Upper lobe of left lung (tissue), 6 donors: ENCODE data around the gene GRIK4. TPM values are rescaled to one million over a fixed set of nuclear protein-coding genes. Genes with fewer than 3 reads are reported as not detected.

Experiments used
- ATAC-seq, 2 donors: fragments of 200-7000 bp; cut with Tn5 transposase; one replicate each; pipeline ENCODE4 v1.9.1; 2022; ENCODE audit warnings: mild to moderate bottlenecking in 2 of 2, moderate library complexity in 2 of 2; ENCODE audit not compliant: low FRiP score in 2 of 2
- DNase-seq, 2 donors: peaks; one replicate each; pipeline ENCODE4 v3.0.0-alpha.2; 2019 to 2020
- H3K27ac ChIP-seq, 4 donors: fragments of 200-600 bp; sonication (generic); one replicate each; pipeline ENCODE4 v1.5.1; 2016 to 2019
- H3K27me3 ChIP-seq, 4 donors: fragments of 200-600 bp; sonication (generic); one replicate each; pipeline ENCODE4 v1.5.1; 2017 to 2019
- H3K36me3 ChIP-seq, 4 donors: fragments of 200-600 bp; sonication (generic); one replicate each; pipeline ENCODE4 v1.5.1; 2016 to 2019
- H3K4me1 ChIP-seq, 4 donors: fragments of 200-600 bp; sonication (generic); one replicate each; pipeline ENCODE4 v1.5.1; 2018 to 2019
- H3K4me3 ChIP-seq, 4 donors: fragments of 200-600 bp; sonication (generic); one replicate each; pipeline ENCODE4 v1.5.1; 2017 to 2019; ENCODE audit warnings: mild to moderate bottlenecking in 2 of 4, moderate library complexity in 1 of 4
- H3K9me3 ChIP-seq, 4 donors: fragments of 200-600 bp; sonication (generic); one replicate each; pipeline ENCODE4 v1.5.1; 2018 to 2019
- CTCF ChIP-seq, 6 experiments: fragments of 450-650 bp in 4 of 6; fragments of 200-600 bp in 2 of 6; sonication (generic) in 2 of 6; IDR thresholded peaks; one replicate each; pipeline ENCODE4 v1.5.1; 2016 to 2019; ENCODE audit warnings: antibody characterized with exemption in 6 of 6
- EP300 ChIP-seq, 4 donors: sonication (generic); formaldehyde crosslinking; IDR thresholded peaks; one replicate each; pipeline ENCODE4 v1.5.1; 2017; ENCODE audit warnings: antibody characterized with exemption in 4 of 4, control low read depth in 2 of 4
- POLR2A ChIP-seq, 4 donors: fragments of 450-650 bp; IDR thresholded peaks; one replicate each; pipeline ENCODE4 v1.5.1; 2016 to 2017; ENCODE audit warnings: antibody characterized with exemption in 4 of 4, mild to moderate bottlenecking in 2 of 4
- POLR2AphosphoS5 ChIP-seq, 2 donors: sonication (generic); formaldehyde crosslinking; IDR thresholded peaks; one replicate each; pipeline ENCODE4 v1.5.1; 2017; ENCODE audit warnings: antibody characterized with exemption in 2 of 2
- WGBS, 2 donors: methylation state at CpG; one replicate each; pipeline ENCODE4 v1.1.5; 2017 to 2018; 5-methylcytosine and 5-hydroxymethylcytosine counted together
- total RNA-seq, 6 donors: library from RNA; depleted of rRNA in 4 of 6; stranded (reverse); fragments of >200 nt in 4 of 6; gene quantifications; one replicate each; pipeline versions ENCODE4 v1.1.0 to v1.2.1, GENCODE V29; 2016 to 2021
- donor health status: DM: no; HTN: no; CAD: no; lungs with moderate emphysema.
- donor health status: DM: no; HTN: yes; CAD: no; lungs with severe emphysema.

Gene GRIK4
- total RNA-seq, 6 donors from 2014 or later, result 0.30 to 8.4 (median 0.78) TPM

- TF ChIP-seq CTCF (IDR thresholded peaks at IDR 0.05), result no peak
- TF ChIP-seq EP300 (IDR thresholded peaks at IDR 0.05), result no peak
- TF ChIP-seq POLR2A (IDR thresholded peaks at IDR 0.05), result no peak
- TF ChIP-seq POLR2AphosphoS5 (IDR thresholded peaks at IDR 0.05), result no peak
- ATAC-seq, result no peak
- no peak overlapping the region for H3K27ac ChIP-seq
- 92 to 98% methylated on average over 5 of the region's 5 CpGs for WGBS, 2 donors
- no peaks in the 10 kb centered on the region for H3K9me3 ChIP-seq
- no peak for DNase-seq
- H3K27me3 ChIP-seq, result no peaks in the 10 kb centered on the region
- H3K4me3 ChIP-seq, result no peak overlapping the region
- peaks cover 7 to 70% (median 27%) of the 10 kb centered on the region in 4 donors for H3K36me3 ChIP-seq
- H3K4me1 ChIP-seq, result no peaks in the 10 kb centered on the region
Observed at GRCh38 chr11:120486138-120486537, 25.4 kb upstream of the GRIK4 start.

- Histone ChIP-seq H3K4me1 (no peaks in the 10 kb centered on the region), H3K27ac (no peak overlapping the region), H3K9me3 (no peaks in the 10 kb centered on the region), H3K36me3 (peaks cover 7 to 34% (median 11%) of the 10 kb centered on the region in 4 donors), H3K4me3 (no peak overlapping the region), H3K27me3 (no peaks in the 10 kb centered on the region)
- DNase-seq (no peak), ATAC-seq (no peak)
- 97% methylated on average over 1 of the region's 1 CpG for WGBS, 2 donors
- TF ChIP-seq POLR2AphosphoS5 (IDR thresholded peaks at IDR 0.05), result no peak
- TF ChIP-seq EP300 (IDR thresholded peaks at IDR 0.05), result no peak
- no peak for TF ChIP-seq POLR2A (IDR thresholded peaks at IDR 0.05)
- no peak for TF ChIP-seq CTCF (IDR thresholded peaks at IDR 0.05)
Observed at GRCh38 chr11:120489799-120490198, 21.7 kb upstream of the GRIK4 start.

GRCh38 chr11:120492486-120492885 is 19.1 kb upstream of the GRIK4 start:
- no peak for TF ChIP-seq CTCF (IDR thresholded peaks at IDR 0.05)
- no peak for TF ChIP-seq POLR2A (IDR thresholded peaks at IDR 0.05)
- TF ChIP-seq EP300 (IDR thresholded peaks at IDR 0.05), result no peak
- no peak for TF ChIP-seq POLR2AphosphoS5 (IDR thresholded peaks at IDR 0.05)
- H3K9me3 ChIP-seq, result no peaks in the 10 kb centered on the region
- DNase-seq (no peak), ATAC-seq (no peak)
- no peak overlapping the region for H3K4me3 ChIP-seq
- no peaks in the 10 kb centered on the region for H3K27me3 ChIP-seq
- no peak overlapping the region for H3K27ac ChIP-seq
- peaks cover 0 to 16% (median 0%) of the 10 kb centered on the region in 4 donors for H3K36me3 ChIP-seq
- no peaks in the 10 kb centered on the region for H3K4me1 ChIP-seq
- 62 to 66% methylated on average over 3 of the region's 3 CpGs for WGBS, 2 donors

GRCh38 chr11:120494595-120494994 is 17.0 kb upstream of the GRIK4 start:
- no peaks in the 10 kb centered on the region for H3K27me3 ChIP-seq
- H3K36me3 ChIP-seq, result peaks cover 0 to 7% (median 0%) of the 10 kb centered on the region in 4 donors
- H3K4me3 ChIP-seq, result no peak overlapping the region
- TF ChIP-seq POLR2A (IDR thresholded peaks at IDR 0.05), result no peak
- TF ChIP-seq CTCF (IDR thresholded peaks at IDR 0.05), result no peak
- no peak for TF ChIP-seq EP300 (IDR thresholded peaks at IDR 0.05)
- no peak for TF ChIP-seq POLR2AphosphoS5 (IDR thresholded peaks at IDR 0.05)
- no peak overlapping the region for H3K27ac ChIP-seq
- WGBS, 2 donors, result 51 to 57% methylated on average over 2 of the region's 2 CpGs
- no peak for DNase-seq
- no peak for ATAC-seq
- H3K4me1 ChIP-seq, result no peaks in the 10 kb centered on the region
- no peaks in the 10 kb centered on the region for H3K9me3 ChIP-seq

GRCh38 chr11:120499088-120499487 is 12.5 kb upstream of the GRIK4 start:
- no peak for ATAC-seq
- TF ChIP-seq CTCF (IDR thresholded peaks at IDR 0.05) (no peak), EP300 (IDR thresholded peaks at IDR 0.05) (no peak), POLR2AphosphoS5 (IDR thresholded peaks at IDR 0.05) (no peak), POLR2A (IDR thresholded peaks at IDR 0.05) (no peak)
- Histone ChIP-seq H3K9me3 (no peaks in the 10 kb centered on the region), H3K27me3 (no peaks in the 10 kb centered on the region), H3K27ac (no peak overlapping the region), H3K36me3 (no peaks in the 10 kb centered on the region), H3K4me1 (no peaks in the 10 kb centered on the region), H3K4me3 (no peak overlapping the region)
- 89 to 91% methylated on average over 8 of the region's 8 CpGs for WGBS, 2 donors
- no peak for DNase-seq
